Measurements from ENCODE around the gene RARRES2. TPM values are rescaled to one million over a fixed set of nuclear protein-coding genes. Genes with fewer than 3 reads are reported as not detected.
A peak's percentile ranks its signal among the peaks of the same experiment; 100 is the strongest.

The RARRES2 gene
- total RNA-seq, 1 donor from 2014 or later = 19.0 TPM

DNA sequence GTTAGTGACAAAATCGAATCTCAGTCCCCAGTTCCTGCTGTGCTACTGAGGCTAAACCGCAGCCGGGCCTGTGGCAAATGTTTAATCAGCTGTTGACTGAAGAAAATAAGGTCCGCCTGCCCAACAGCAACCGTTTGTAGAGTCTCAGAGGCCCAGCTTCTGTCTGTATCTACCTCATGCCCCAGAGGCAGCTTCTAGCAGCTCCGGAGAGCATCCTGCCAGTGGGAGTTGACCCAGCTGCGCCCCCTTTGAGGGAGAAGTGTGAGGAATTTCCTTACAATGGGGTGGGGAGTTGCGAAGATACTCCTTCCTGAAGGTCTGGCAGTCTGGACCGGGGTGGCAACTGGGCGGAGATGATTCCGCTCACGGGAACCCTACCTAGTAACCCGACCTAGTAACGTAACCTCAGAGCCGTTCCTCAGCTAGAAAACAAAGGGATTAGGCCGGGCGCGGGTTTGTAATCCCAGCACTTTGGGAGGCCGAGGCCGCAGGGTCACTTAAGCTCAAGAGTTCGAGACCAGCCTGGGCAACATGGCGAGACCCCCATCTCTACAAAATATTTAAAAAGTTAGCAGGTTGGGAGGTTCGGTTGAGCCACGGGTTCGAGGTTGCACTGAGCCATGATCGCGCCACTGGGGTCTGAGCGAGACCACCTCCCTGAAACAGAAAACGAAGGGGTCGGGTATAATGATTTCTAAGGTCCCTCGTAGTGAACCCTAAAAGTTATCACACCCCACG, 36.9 kb upstream of the RARRES2 start:
- H3K9me3 Mint-ChIP-seq (ENCODE audit: low read depth) = no peaks in the 10 kb centered on the region
- no peaks in the 10 kb centered on the region for H3K27me3 Mint-ChIP-seq
- peak; percentile 47 for DNase-seq (ENCODE audit: low spot score, unreplicated experiment)
- H3K4me1 Mint-ChIP-seq (ENCODE audit: low read depth) = peaks cover 52% of the 10 kb centered on the region
- peaks cover 9% of the 10 kb centered on the region for H3K36me3 Mint-ChIP-seq (ENCODE audit: insufficient read depth)
- H3K4me3 Mint-ChIP-seq (ENCODE audit: low read depth) = peak overlapping the region; percentile 73
- TF ChIP-seq, protein P1, sequence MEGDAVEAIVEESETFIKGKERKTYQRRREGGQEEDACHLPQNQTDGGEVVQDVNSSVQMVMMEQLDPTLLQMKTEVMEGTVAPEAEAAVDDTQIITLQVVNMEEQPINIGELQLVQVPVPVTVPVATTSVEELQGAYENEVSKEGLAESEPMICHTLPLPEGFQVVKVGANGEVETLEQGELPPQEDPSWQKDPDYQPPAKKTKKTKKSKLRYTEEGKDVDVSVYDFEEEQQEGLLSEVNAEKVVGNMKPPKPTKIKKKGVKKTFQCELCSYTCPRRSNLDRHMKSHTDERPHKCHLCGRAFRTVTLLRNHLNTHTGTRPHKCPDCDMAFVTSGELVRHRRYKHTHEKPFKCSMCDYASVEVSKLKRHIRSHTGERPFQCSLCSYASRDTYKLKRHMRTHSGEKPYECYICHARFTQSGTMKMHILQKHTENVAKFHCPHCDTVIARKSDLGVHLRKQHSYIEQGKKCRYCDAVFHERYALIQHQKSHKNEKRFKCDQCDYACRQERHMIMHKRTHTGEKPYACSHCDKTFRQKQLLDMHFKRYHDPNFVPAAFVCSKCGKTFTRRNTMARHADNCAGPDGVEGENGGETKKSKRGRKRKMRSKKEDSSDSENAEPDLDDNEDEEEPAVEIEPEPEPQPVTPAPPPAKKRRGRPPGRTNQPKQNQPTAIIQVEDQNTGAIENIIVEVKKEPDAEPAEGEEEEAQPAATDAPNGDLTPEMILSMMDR (IDR thresholded peaks at IDR 0.05; ENCODE audit: unreplicated experiment) = peak; percentile 25
- peak overlapping the region; percentile 96 for H3K27ac Mint-ChIP-seq

DNA sequence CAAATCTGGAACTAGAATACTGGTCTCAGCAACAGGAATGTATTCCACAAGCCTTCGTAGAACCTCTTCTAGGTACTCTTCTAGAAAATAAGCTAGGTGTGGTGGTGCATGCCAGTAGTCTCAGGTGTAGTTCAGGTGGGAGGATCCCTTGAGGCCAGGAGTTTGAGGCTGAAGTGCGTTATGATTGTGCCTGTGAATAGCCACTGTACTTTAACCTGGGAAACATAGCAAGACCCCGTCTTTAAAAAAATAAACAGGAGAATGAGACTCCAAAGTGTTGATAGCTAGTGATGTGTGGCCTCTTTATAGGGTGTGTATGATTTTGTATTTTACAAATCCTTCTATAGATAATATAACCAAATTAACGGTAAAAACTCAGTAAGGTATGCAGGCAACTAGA, 36.2 kb upstream of the RARRES2 start:
- Mint-ChIP-seq H3K4me3 (ENCODE audit: low read depth) (peak overlapping the region; percentile 73), H3K27me3 (no peaks in the 10 kb centered on the region), H3K36me3 (ENCODE audit: insufficient read depth) (peaks cover 10% of the 10 kb centered on the region), H3K9me3 (ENCODE audit: low read depth) (no peaks in the 10 kb centered on the region), H3K27ac (peak overlapping the region; percentile 96), H3K4me1 (ENCODE audit: low read depth) (peaks cover 46% of the 10 kb centered on the region)
- no peak for DNase-seq (ENCODE audit: low spot score, unreplicated experiment)
- TF ChIP-seq, protein P1 (IDR thresholded peaks at IDR 0.05; ENCODE audit: unreplicated experiment) = no peak

DNA sequence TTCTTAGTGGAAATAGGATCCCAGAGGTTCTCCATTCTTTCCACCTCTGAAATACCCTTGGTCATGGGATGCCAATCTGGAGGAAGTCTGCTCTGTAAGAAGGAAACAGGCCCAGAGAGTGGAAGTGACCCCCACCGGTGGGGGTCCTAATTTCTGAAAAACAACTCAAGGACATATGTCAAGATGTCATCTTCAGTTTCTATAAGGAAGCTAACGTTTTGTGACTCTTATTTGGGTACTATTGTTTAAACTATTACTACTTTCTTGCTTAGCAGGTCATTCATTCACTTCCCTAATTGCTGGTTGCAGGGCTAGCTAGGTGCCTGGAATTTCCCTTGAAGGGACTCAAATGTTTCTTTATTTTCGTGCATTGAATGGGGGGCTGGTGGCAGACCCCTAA, 35.8 kb upstream of the RARRES2 start:
- peaks cover 41% of the 10 kb centered on the region for H3K4me1 Mint-ChIP-seq (ENCODE audit: low read depth)
- peak overlapping the region; percentile 96 for H3K27ac Mint-ChIP-seq
- TF ChIP-seq, protein P1 (IDR thresholded peaks at IDR 0.05; ENCODE audit: unreplicated experiment) = no peak
- no peak for DNase-seq (ENCODE audit: low spot score, unreplicated experiment)
- H3K27me3 Mint-ChIP-seq = no peaks in the 10 kb centered on the region
- peaks cover 10% of the 10 kb centered on the region for H3K36me3 Mint-ChIP-seq (ENCODE audit: insufficient read depth)
- H3K9me3 Mint-ChIP-seq (ENCODE audit: low read depth) = no peaks in the 10 kb centered on the region
- H3K4me3 Mint-ChIP-seq (ENCODE audit: low read depth) = no peak overlapping the region

DNA sequence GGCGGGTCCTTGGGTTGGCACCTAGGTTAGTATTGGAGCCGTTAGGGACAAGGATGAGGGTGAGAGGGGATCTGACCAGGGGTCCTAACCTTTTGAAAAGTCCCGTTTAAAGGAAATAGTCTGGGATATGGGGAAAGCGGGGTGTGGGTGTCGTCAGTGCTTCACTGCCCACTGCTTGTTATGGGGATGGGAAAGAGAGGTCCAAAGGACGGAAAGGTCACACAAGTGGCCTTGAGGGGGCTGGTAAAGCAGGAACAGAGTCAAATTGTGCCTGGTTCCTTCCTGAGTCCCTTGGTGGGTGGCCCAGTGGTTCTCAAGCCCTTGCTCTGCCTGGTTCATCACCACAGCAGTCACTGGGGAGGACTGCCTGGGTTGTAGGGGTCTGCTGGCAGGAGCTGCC, 35.1 kb upstream of the RARRES2 start:
- H3K27ac Mint-ChIP-seq = peak overlapping the region; percentile 33

DNA sequence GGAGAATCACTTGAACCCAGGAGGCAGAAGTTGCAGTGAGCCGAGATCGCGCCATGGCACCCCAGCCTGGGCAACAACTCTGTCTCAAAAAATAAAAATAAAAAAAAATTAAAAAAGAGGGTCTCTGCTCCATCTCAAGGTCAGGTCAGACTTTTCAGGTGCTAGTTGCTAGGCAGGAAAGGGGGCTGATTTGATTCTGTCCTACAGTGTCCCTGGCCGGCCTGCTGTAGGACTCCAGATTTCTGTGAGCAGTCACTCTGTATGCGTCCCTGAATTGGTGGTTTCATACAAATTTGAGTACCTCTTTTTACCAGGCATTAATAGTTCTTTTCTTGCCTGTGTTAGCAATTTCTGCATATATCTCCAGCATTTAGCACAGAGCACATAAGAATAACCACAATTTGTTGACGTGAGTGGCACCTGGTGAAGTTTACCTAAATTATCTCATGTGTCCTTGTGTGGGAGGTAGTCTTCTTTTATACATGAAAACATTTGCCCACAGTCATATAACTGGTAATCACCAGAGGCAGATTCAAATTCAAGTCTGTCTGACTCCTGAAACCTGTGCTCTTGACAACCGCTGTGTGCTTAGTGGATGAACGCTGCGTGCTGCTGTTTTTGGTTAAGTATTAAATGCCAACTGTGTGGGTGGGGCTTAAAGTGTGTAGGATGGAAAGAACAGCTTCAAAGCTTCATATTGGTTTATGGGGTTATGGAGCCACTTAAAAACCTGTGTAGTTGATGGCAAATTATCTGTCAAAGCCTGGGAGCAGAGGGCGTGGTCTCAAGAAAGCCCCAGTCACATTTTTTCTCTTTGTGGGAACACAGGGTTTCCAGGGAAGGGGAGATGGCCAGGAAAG, 34.5 kb upstream of the RARRES2 start:
- peaks cover 10% of the 10 kb centered on the region for H3K36me3 Mint-ChIP-seq (ENCODE audit: insufficient read depth)
- peaks cover 36% of the 10 kb centered on the region for H3K4me1 Mint-ChIP-seq (ENCODE audit: low read depth)
- H3K27ac Mint-ChIP-seq = peak overlapping the region; percentile 7
- no peak overlapping the region for H3K4me3 Mint-ChIP-seq (ENCODE audit: low read depth)
- no peak for DNase-seq (ENCODE audit: low spot score, unreplicated experiment)
- TF ChIP-seq, protein P1 (IDR thresholded peaks at IDR 0.05; ENCODE audit: unreplicated experiment) = no peak
- H3K9me3 Mint-ChIP-seq (ENCODE audit: low read depth) = no peaks in the 10 kb centered on the region
- no peaks in the 10 kb centered on the region for H3K27me3 Mint-ChIP-seq

More for the DNA sequence above, 35.1 kb upstream of the RARRES2 start:
- Mint-ChIP-seq H3K4me1 (ENCODE audit: low read depth) (peaks cover 39% of the 10 kb centered on the region), H3K4me3 (ENCODE audit: low read depth) (no peak overlapping the region), H3K36me3 (ENCODE audit: insufficient read depth) (peaks cover 10% of the 10 kb centered on the region), H3K9me3 (ENCODE audit: low read depth) (no peaks in the 10 kb centered on the region), H3K27me3 (no peaks in the 10 kb centered on the region)
- no peak for DNase-seq (ENCODE audit: low spot score, unreplicated experiment)
- TF ChIP-seq, protein P1 (IDR thresholded peaks at IDR 0.05; ENCODE audit: unreplicated experiment) = no peak
